H9 (cell line): Measurements from ENCODE around the gene KLHDC7B. TPM values are rescaled to one million over a fixed set of nuclear protein-coding genes. Genes with fewer than 3 reads are reported as not detected.

ENCODE experiments used
- DNase-seq: peaks from one replicate; pipeline ENCODE4 v3.0.0-alpha.2; 2017
- H2AFZ ChIP-seq: one replicate; pipeline ENCODE4 v1.6.1; 2013; ENCODE audit warnings: mild to moderate bottlenecking, low read length, control low read depth, moderate library complexity
- H2AK5ac ChIP-seq: 2 replicates; pipeline ENCODE4 v1.6.1; 2013; ENCODE audit warnings: low read length, control low read depth, mixed read lengths; ENCODE audit not compliant: insufficient read length
- H2BK120ac ChIP-seq: one replicate; pipeline ENCODE4 v1.6.1; 2013; ENCODE audit warnings: low read depth, mild to moderate bottlenecking, low read length, control low read depth, inconsistent platforms; ENCODE audit not compliant: poor library complexity, severe bottlenecking
- H2BK12ac ChIP-seq: 2 replicates; pipeline ENCODE4 v1.6.1; 2013; ENCODE audit warnings: low read length, control low read depth, mixed read lengths, low read depth; ENCODE audit not compliant: insufficient read length
- H2BK15ac ChIP-seq: 2 replicates; pipeline ENCODE4 v1.6.1; 2013; ENCODE audit warnings: low read depth, low read length, control low read depth
- H2BK20ac ChIP-seq: one replicate; pipeline ENCODE4 v1.6.1; 2013; ENCODE audit warnings: low read depth, mild to moderate bottlenecking, low read length, control low read depth, inconsistent platforms; ENCODE audit not compliant: poor library complexity, severe bottlenecking
- H2BK5ac ChIP-seq: 2 replicates; pipeline ENCODE4 v1.6.1; 2013; ENCODE audit warnings: low read length, control low read depth, mixed read lengths; ENCODE audit not compliant: insufficient read length
- H3K14ac ChIP-seq: 2 replicates; pipeline ENCODE4 v1.6.1; 2013; ENCODE audit warnings: low read length, control low read depth; ENCODE audit not compliant: insufficient read depth
- H3K18ac ChIP-seq: 2 replicates; pipeline ENCODE4 v1.6.1; 2013; ENCODE audit warnings: low read depth, mild to moderate bottlenecking, mixed read lengths, low read length, control low read depth; ENCODE audit not compliant: insufficient read length
- H3K23ac ChIP-seq: 2 replicates; pipeline ENCODE4 v1.6.1; 2013; ENCODE audit warnings: low read length, control low read depth, mixed read lengths, low read depth; ENCODE audit not compliant: insufficient read length
- H3K23me2 ChIP-seq: 2 replicates; pipeline ENCODE4 v1.6.1; 2013; ENCODE audit warnings: low read depth, mild to moderate bottlenecking, mixed read lengths, low read length, control low read depth; ENCODE audit not compliant: insufficient read length, poor library complexity, severe bottlenecking
- H3K27ac ChIP-seq: 2 replicates; pipeline ENCODE4 v1.5.1; 2013; ENCODE audit warnings: low read length, control low read depth, mixed read lengths, low read depth; ENCODE audit not compliant: insufficient read length
- H3K27me3 ChIP-seq: 2 replicates; pipeline ENCODE4 v1.6.1; 2013; ENCODE audit warnings: low read length, control low read depth, inconsistent platforms; ENCODE audit not compliant: insufficient read depth
- H3K4ac ChIP-seq: 2 replicates; pipeline ENCODE4 v1.6.1; 2013; ENCODE audit warnings: low read depth, mild to moderate bottlenecking, control low read depth, inconsistent platforms, low read length, moderate library complexity
- H3K4me1 ChIP-seq: 2 replicates; pipeline ENCODE4 v1.6.1; 2013; ENCODE audit warnings: low read length, control low read depth, inconsistent platforms; ENCODE audit not compliant: insufficient read depth
- H3K4me2 ChIP-seq: 2 replicates; pipeline ENCODE4 v1.6.1; 2013; ENCODE audit warnings: low read length, control low read depth, mixed read lengths; ENCODE audit not compliant: insufficient read length, insufficient read depth
- H3K56ac ChIP-seq: 2 replicates; pipeline ENCODE4 v1.6.1; 2013; ENCODE audit warnings: low read depth, mild to moderate bottlenecking, mixed read lengths, low read length, control low read depth; ENCODE audit not compliant: insufficient read length
- H3K79me1 ChIP-seq: 2 replicates; pipeline ENCODE4 v1.6.1; 2013; ENCODE audit warnings: low read depth, mild to moderate bottlenecking, moderate library complexity, low read length, control low read depth, inconsistent platforms; ENCODE audit not compliant: insufficient read depth, poor library complexity, severe bottlenecking
- H3K79me2 ChIP-seq: 2 replicates; pipeline ENCODE4 v1.6.1; 2013; ENCODE audit warnings: low read length, control low read depth, inconsistent platforms; ENCODE audit not compliant: insufficient read depth
- H3K9ac ChIP-seq: 2 replicates; pipeline ENCODE4 v1.6.1; 2013; ENCODE audit warnings: low read length, control low read depth, mixed read lengths; ENCODE audit not compliant: insufficient read length; ENCODE audit errors: extremely low read depth
- H3K9me3 ChIP-seq: one replicate; pipeline ENCODE4 v1.6.1; 2013; ENCODE audit warnings: low read depth, low read length, inconsistent platforms; ENCODE audit not compliant: control insufficient read depth
- H3T11ph ChIP-seq: one replicate; pipeline ENCODE4 v1.6.1; 2013; ENCODE audit warnings: mild to moderate bottlenecking, low read length, control low read depth, inconsistent platforms
- H4K20me1 ChIP-seq: one replicate; pipeline ENCODE4 v1.6.1; 2013; ENCODE audit not compliant: control insufficient read depth, insufficient read length, insufficient read depth
- H4K5ac ChIP-seq: 2 replicates; pipeline ENCODE4 v1.6.1; 2013; ENCODE audit warnings: low read depth, mild to moderate bottlenecking, mixed read lengths, low read length, control low read depth; ENCODE audit not compliant: insufficient read length
- H4K8ac ChIP-seq: replicated peaks from 2 replicates; pipeline ENCODE4 v1.6.1; 2013; ENCODE audit warnings: low read length, control low read depth, mixed read lengths, low read depth; ENCODE audit not compliant: insufficient read length
- H4K91ac ChIP-seq: 2 replicates; pipeline ENCODE4 v1.6.1; 2013; ENCODE audit warnings: low read depth, mild to moderate bottlenecking, moderate library complexity, mixed read lengths, low read length, control low read depth; ENCODE audit not compliant: insufficient read length
- H3K27ac Mint-ChIP-seq, 3 experiments: 2 replicates in 2 of 3; 3 replicates in 1 of 3; pipeline ENCODE4 v1.8.0; 2020 to 2021; ENCODE audit warnings: mixed read lengths in 3 of 3, mild to moderate bottlenecking in 1 of 3, moderate library complexity in 1 of 3
- H3K27me3 Mint-ChIP-seq: 2 replicates; pipeline ENCODE4 v1.8.0; 2021; ENCODE audit warnings: low read depth, mild to moderate bottlenecking, moderate library complexity, mixed read lengths
- H3K36me3 Mint-ChIP-seq, 3 experiments: 2 replicates in 2 of 3; 3 replicates in 1 of 3; pipeline ENCODE4 v1.8.0; 2020 to 2021; ENCODE audit warnings: low read depth in 3 of 3, mixed read lengths in 3 of 3; ENCODE audit not compliant: insufficient read depth in 1 of 3
- H3K4me1 Mint-ChIP-seq, 2 experiments: 2 replicates each; pipeline ENCODE4 v1.8.0; 2020; ENCODE audit warnings: mixed read lengths in 2 of 2
- H3K4me3 Mint-ChIP-seq, 2 experiments: 2 replicates in 1 of 2; 3 replicates in 1 of 2; pipeline ENCODE4 v1.8.0; 2020 to 2021; ENCODE audit warnings: mild to moderate bottlenecking in 2 of 2, mixed read lengths in 2 of 2, moderate library complexity in 1 of 2
- H3K9me3 Mint-ChIP-seq, 2 experiments: 2 replicates in 1 of 2; 3 replicates in 1 of 2; pipeline ENCODE4 v1.8.0; 2020; ENCODE audit warnings: mild to moderate bottlenecking in 2 of 2, mixed read lengths in 2 of 2, moderate library complexity in 1 of 2
- CTCF ChIP-seq: fragments of 200-600 bp; sonication (generic); conservative IDR thresholded peaks from 3 replicates; pipeline ENCODE4 v1.8.0; 2021; ENCODE audit warnings: antibody characterized with exemption, mild to moderate bottlenecking
- WGBS: extraction: QIAGEN DNeasy Blood & Tissue Kit; methylation state at CpG from one replicate; pipeline ENCODE4 v1.1.7; 2013; ENCODE audit warnings: missing lambda C conversion rate, low lambda C conversion rate, mixed read lengths; ENCODE audit not compliant: insufficient read length; ENCODE audit errors: extremely low coverage; 5-methylcytosine and 5-hydroxymethylcytosine counted together
- total RNA-seq: library from RNA; stranded (reverse); gene quantifications from 2 replicates; pipeline ENCODE4 v1.2.1, GENCODE V29; 2021

KLHDC7B gene
- total RNA-seq, 1 experiment from 2014 or later, result not detected

DNA sequence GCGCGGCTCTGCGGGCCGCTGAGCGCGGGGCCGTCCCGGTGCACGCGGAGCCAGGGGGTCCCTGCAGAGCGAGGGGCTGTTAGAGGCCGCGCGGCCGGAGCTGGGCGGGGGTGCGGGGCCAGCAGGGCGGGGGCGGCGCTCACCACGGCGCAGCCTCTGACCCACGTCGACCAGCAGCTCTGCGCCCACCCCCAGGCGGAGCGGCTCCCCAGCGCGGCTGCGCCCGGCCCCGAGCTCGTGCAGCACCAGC lies 19.9 kb upstream of the KLHDC7B start:
- no peak overlapping the region for H3K9ac ChIP-seq
- no peak for TF ChIP-seq CTCF
- no peak overlapping the region for H4K91ac ChIP-seq
- WGBS, result no CpG with 5 or more reads among the region's 33 CpGs
- H3K4me1 ChIP-seq, result peaks cover 3% of the 10 kb centered on the region; the same call in 1 of the 2 replicates
- H3K27me3 ChIP-seq, result peaks cover 25% of the 10 kb centered on the region; the same call in 1 of the 2 replicates
- no peak overlapping the region for H3T11ph ChIP-seq
- H3K56ac ChIP-seq, result no peak overlapping the region
- no peak overlapping the region for H2AFZ ChIP-seq
- peaks cover 11 to 15% of the 10 kb centered on the region in 2 experiments for H3K4me1 Mint-ChIP-seq
- no peak overlapping the region for H2BK12ac ChIP-seq
- peaks cover 2 to 24% (median 18%) of the 10 kb centered on the region in 3 experiments; a peak in 5 of 7 replicates for H3K36me3 Mint-ChIP-seq
- H4K5ac ChIP-seq, result no peak overlapping the region
- DNase-seq, result no peak
- peak overlapping the region; percentile 70 for H3K4me2 ChIP-seq
- H3K23me2 ChIP-seq, result peaks cover 8% of the 10 kb centered on the region
- H3K79me1 ChIP-seq, result no peaks in the 10 kb centered on the region
- H3K9me3 ChIP-seq, result no peaks in the 10 kb centered on the region
- no peak overlapping the region for H3K27ac ChIP-seq
- H4K8ac ChIP-seq, result no peak overlapping the region
- no peaks in the 10 kb centered on the region for H3K79me2 ChIP-seq
- H3K23ac ChIP-seq, result no peak overlapping the region
- peak overlapping the region; percentile 18; the same call in 1 of the 2 replicates for H3K14ac ChIP-seq
- no peaks in the 10 kb centered on the region; a peak in 1 of 5 replicates for H3K9me3 Mint-ChIP-seq
- H2BK120ac ChIP-seq, result no peak overlapping the region
- H3K27me3 Mint-ChIP-seq, result peaks cover 40% of the 10 kb centered on the region
- no peaks in the 10 kb centered on the region for H4K20me1 ChIP-seq
- H3K27ac Mint-ChIP-seq, result no peak overlapping the region
- H3K4me3 Mint-ChIP-seq, result peak overlapping the region; percentile 82 to 88
- no peak overlapping the region for H2BK15ac ChIP-seq
- H3K18ac ChIP-seq, result no peak overlapping the region
- H3K4ac ChIP-seq, result no peak overlapping the region
- H2BK20ac ChIP-seq, result no peak overlapping the region
- no peak overlapping the region for H2AK5ac ChIP-seq
- no peak overlapping the region for H2BK5ac ChIP-seq
